Upper lobe of left lung (tissue), 6 donors: ENCODE data around the gene MSI2. TPM values are rescaled to one million over a fixed set of nuclear protein-coding genes. Genes with fewer than 3 reads are reported as not detected.

Experiments used
- ATAC-seq, 2 donors: fragments of 200-7000 bp; cut with Tn5 transposase; one replicate each; pipeline ENCODE4 v1.9.1; 2022; ENCODE audit warnings: mild to moderate bottlenecking in 2 of 2, moderate library complexity in 2 of 2; ENCODE audit not compliant: low FRiP score in 2 of 2
- DNase-seq, 2 donors: peaks; one replicate each; pipeline ENCODE4 v3.0.0-alpha.2; 2019 to 2020
- H3K27ac ChIP-seq, 4 donors: fragments of 200-600 bp; sonication (generic); one replicate each; pipeline ENCODE4 v1.5.1; 2016 to 2019
- H3K27me3 ChIP-seq, 4 donors: fragments of 200-600 bp; sonication (generic); one replicate each; pipeline ENCODE4 v1.5.1; 2017 to 2019
- H3K36me3 ChIP-seq, 4 donors: fragments of 200-600 bp; sonication (generic); one replicate each; pipeline ENCODE4 v1.5.1; 2016 to 2019
- H3K4me1 ChIP-seq, 4 donors: fragments of 200-600 bp; sonication (generic); one replicate each; pipeline ENCODE4 v1.5.1; 2018 to 2019
- H3K4me3 ChIP-seq, 4 donors: fragments of 200-600 bp; sonication (generic); one replicate each; pipeline ENCODE4 v1.5.1; 2017 to 2019; ENCODE audit warnings: mild to moderate bottlenecking in 2 of 4, moderate library complexity in 1 of 4
- H3K9me3 ChIP-seq, 4 donors: fragments of 200-600 bp; sonication (generic); one replicate each; pipeline ENCODE4 v1.5.1; 2018 to 2019
- CTCF ChIP-seq, 6 experiments: fragments of 450-650 bp in 4 of 6; fragments of 200-600 bp in 2 of 6; sonication (generic) in 2 of 6; IDR thresholded peaks; one replicate each; pipeline ENCODE4 v1.5.1; 2016 to 2019; ENCODE audit warnings: antibody characterized with exemption in 6 of 6
- EP300 ChIP-seq, 4 donors: sonication (generic); formaldehyde crosslinking; IDR thresholded peaks; one replicate each; pipeline ENCODE4 v1.5.1; 2017; ENCODE audit warnings: antibody characterized with exemption in 4 of 4, control low read depth in 2 of 4
- POLR2A ChIP-seq, 4 donors: fragments of 450-650 bp; IDR thresholded peaks; one replicate each; pipeline ENCODE4 v1.5.1; 2016 to 2017; ENCODE audit warnings: antibody characterized with exemption in 4 of 4, mild to moderate bottlenecking in 2 of 4
- POLR2AphosphoS5 ChIP-seq, 2 donors: sonication (generic); formaldehyde crosslinking; IDR thresholded peaks; one replicate each; pipeline ENCODE4 v1.5.1; 2017; ENCODE audit warnings: antibody characterized with exemption in 2 of 2
- WGBS, 2 donors: methylation state at CpG; one replicate each; pipeline ENCODE4 v1.1.5; 2017 to 2018; 5-methylcytosine and 5-hydroxymethylcytosine counted together
- total RNA-seq, 6 donors: library from RNA; depleted of rRNA in 4 of 6; stranded (reverse); fragments of >200 nt in 4 of 6; gene quantifications; one replicate each; pipeline versions ENCODE4 v1.1.0 to v1.2.1, GENCODE V29; 2016 to 2021
- donor health status: DM: no; HTN: no; CAD: no; lungs with moderate emphysema.
- donor health status: DM: no; HTN: yes; CAD: no; lungs with severe emphysema.

MSI2 gene
- total RNA-seq, 6 donors from 2014 or later, result 20.1 to 44.0 (median 32.2) TPM

DNA sequence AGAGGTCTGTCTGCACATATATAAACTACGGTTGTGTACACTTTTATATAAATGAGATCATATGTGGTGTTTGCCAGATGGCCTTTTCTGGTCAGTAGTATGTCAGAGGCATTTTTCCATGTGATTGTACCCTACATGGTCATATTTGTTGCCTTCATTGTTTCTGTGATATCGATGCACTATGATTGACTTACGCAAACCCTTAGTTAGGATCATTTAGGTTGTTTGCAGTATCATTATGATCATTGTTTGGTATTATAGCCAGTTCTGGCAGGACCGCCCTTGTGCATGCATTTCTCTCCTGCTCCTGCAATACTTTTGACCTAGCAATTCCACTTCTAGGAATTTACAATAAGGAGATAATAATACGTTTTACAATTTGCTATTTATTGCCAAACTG is 169.1 kb downstream of the MSI2 start:
- H3K27me3 ChIP-seq, result no peaks in the 10 kb centered on the region
- ATAC-seq, result no peak
- H3K36me3 ChIP-seq, result no peaks in the 10 kb centered on the region
- H3K4me1 ChIP-seq, result peaks cover 0 to 10% (median 4%) of the 10 kb centered on the region in 4 donors
- DNase-seq, result no peak
- no peaks in the 10 kb centered on the region for H3K9me3 ChIP-seq
- H3K4me3 ChIP-seq, result no peak overlapping the region
- no peak overlapping the region for H3K27ac ChIP-seq
- 85 to 89% methylated on average over 5 of the region's 5 CpGs for WGBS, 2 donors
- TF ChIP-seq EP300 (IDR thresholded peaks at IDR 0.05), result no peak
- TF ChIP-seq CTCF (IDR thresholded peaks at IDR 0.05), result no peak
- no peak for TF ChIP-seq POLR2A (IDR thresholded peaks at IDR 0.05)
- TF ChIP-seq POLR2AphosphoS5 (IDR thresholded peaks at IDR 0.05), result no peak

GRCh38 chr17:57425903-57426880 is 169.9 kb downstream of the MSI2 start:
- H3K27me3 ChIP-seq, result no peaks in the 10 kb centered on the region
- peaks cover 0 to 10% (median 4%) of the 10 kb centered on the region in 4 donors for H3K4me1 ChIP-seq
- H3K9me3 ChIP-seq, result no peaks in the 10 kb centered on the region
- TF ChIP-seq POLR2AphosphoS5 (IDR thresholded peaks at IDR 0.05), result no peak
- TF ChIP-seq EP300 (IDR thresholded peaks at IDR 0.05), result no peak
- H3K36me3 ChIP-seq, result no peaks in the 10 kb centered on the region
- H3K27ac ChIP-seq, result no peak overlapping the region
- H3K4me3 ChIP-seq, result no peak overlapping the region
- 85 to 88% methylated on average over 10 of the region's 10 CpGs for WGBS, 2 donors
- ATAC-seq, result no peak
- no peak for DNase-seq

GRCh38 chr17:57429966-57430365 is 173.6 kb downstream of the MSI2 start:
- no peak overlapping the region for H3K27ac ChIP-seq
- DNase-seq, result no peak
- H3K27me3 ChIP-seq, result no peaks in the 10 kb centered on the region
- ATAC-seq, result no peak
- H3K36me3 ChIP-seq, result no peaks in the 10 kb centered on the region
- H3K4me1 ChIP-seq, result peaks cover 0 to 6% (median 3%) of the 10 kb centered on the region in 4 donors
- TF ChIP-seq POLR2AphosphoS5 (IDR thresholded peaks at IDR 0.05) (no peak), POLR2A (IDR thresholded peaks at IDR 0.05) (no peak), EP300 (IDR thresholded peaks at IDR 0.05) (no peak), CTCF (IDR thresholded peaks at IDR 0.05) (no peak)
- 93 to 95% methylated on average over 4 of the region's 4 CpGs for WGBS, 2 donors
- H3K9me3 ChIP-seq, result no peaks in the 10 kb centered on the region
- no peak overlapping the region for H3K4me3 ChIP-seq

- ATAC-seq, result no peak
- no peak overlapping the region for H3K4me3 ChIP-seq
- 69% methylated on average over 3 of the region's 3 CpGs; no CpG with 5 or more reads in 1 of the 2 donors for WGBS, 2 donors
These were observed 175.1 kb downstream of the MSI2 start for GRCh38 chr17:57431415-57431814.

More at GRCh38 chr17:57431415-57431814, 175.1 kb downstream of the MSI2 start:
- DNase-seq, result no peak
- Histone ChIP-seq H3K36me3 (no peaks in the 10 kb centered on the region), H3K27me3 (no peaks in the 10 kb centered on the region), H3K9me3 (no peaks in the 10 kb centered on the region), H3K4me1 (no peaks in the 10 kb centered on the region), H3K27ac (no peak overlapping the region)
- TF ChIP-seq EP300 (IDR thresholded peaks at IDR 0.05) (no peak), CTCF (IDR thresholded peaks at IDR 0.05) (no peak), POLR2AphosphoS5 (IDR thresholded peaks at IDR 0.05) (no peak), POLR2A (IDR thresholded peaks at IDR 0.05) (no peak)
